Epithelial cell of proximal tubule (primary cell): ENCODE results near the gene RND1. TPM values are rescaled to one million over a fixed set of nuclear protein-coding genes. Genes with fewer than 3 reads are reported as not detected.
"Not testable (repeated sequence)": the region's sequence is repeated elsewhere in the genome, so short reads cannot be mapped to it uniquely, and the experiment has no call there.

Source experiments
- DNase-seq: peaks from one replicate; pipeline ENCODE4 v3.0.0-alpha.2; 2011; ENCODE audit warnings: low read depth
- H3K4me3 ChIP-seq: 2 replicates; pipeline ENCODE4 v1.5.1; 2011; ENCODE audit warnings: low read depth, mild to moderate bottlenecking, low read length
- CTCF ChIP-seq: conservative IDR thresholded peaks from 2 replicates; pipeline ENCODE4 v1.5.1; 2012; ENCODE audit warnings: low read depth, mild to moderate bottlenecking, low read length
- total RNA-seq: library from RNA; depleted of rRNA; stranded (reverse); fragments of >200 nt; gene quantifications from 2 replicates; pipeline ENCODE4 v1.2.3, GENCODE V29; 2015

RND1 gene
- 3.3 and 8.9 TPM in 2 replicates for total RNA-seq

DNA sequence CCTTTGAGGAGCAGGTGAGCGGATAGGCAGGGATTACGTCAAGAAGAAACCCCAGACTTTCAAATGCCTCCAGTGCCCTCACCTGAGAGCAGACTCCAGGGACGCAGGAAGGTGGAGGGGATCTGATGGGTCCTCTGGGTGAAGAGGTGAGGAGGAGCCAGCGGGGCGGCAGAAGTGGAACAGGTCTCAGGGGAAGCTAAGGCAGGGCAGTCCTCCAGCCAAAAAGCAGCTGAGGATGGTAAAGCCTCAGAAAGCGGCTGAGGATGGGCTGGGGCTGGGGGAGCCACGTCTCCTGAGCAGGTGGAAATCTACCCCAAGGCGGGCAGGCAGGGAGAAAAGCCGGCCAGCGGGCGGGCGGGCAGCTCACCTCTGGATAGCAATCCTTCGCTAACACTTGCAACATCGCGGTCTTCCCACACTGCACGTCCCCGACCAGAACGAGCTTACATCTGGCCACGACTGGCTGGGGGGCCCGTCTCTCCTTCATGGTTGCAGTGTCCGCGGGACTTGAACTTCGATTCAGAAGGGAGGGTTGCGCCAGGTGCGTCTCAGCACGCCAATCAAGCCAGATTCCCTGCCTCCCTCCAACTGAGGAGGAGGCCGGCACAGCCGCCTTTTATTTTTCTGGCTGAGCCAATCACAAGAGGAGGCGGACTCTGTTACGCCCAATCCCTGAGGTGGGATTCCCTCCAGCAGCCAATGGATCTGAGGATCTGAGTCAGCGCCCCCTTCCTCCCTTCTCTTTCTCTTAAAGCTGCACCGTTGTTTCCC, at the start of gene RND1:
RND1 (minus strand) TSS at position 590 of the 771 bp plus-strand sequence; CDS start at position 487, 103 bp downstream.
- DNase-seq: peak; percentile 71
- peak within 1 kb of the TSS; percentile 67 for H3K4me3 ChIP-seq
- TF ChIP-seq CTCF: peak; percentile 17

DNA sequence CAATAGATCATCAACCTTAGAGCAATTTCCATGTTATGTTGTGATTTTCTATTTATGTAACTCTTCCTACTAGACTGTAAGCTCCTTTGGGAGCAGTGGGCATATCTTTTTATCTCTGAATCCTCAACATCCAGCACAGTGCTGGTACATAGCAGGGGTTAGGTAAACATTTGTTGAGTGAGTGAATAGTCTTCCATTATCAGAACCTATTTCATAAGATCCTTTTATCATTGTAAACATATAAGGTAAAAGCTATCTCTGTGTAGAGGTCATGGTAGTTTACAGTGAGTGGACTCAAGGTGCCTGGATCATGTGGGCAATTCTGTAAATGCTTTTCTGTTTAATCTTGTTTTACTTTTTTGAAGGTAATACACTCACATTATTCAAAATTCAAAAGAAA, 44.5 kb upstream of the RND1 start:
- DNase-seq: no peak
- H3K4me3 ChIP-seq: no peak overlapping the region
- TF ChIP-seq CTCF: no peak

DNA sequence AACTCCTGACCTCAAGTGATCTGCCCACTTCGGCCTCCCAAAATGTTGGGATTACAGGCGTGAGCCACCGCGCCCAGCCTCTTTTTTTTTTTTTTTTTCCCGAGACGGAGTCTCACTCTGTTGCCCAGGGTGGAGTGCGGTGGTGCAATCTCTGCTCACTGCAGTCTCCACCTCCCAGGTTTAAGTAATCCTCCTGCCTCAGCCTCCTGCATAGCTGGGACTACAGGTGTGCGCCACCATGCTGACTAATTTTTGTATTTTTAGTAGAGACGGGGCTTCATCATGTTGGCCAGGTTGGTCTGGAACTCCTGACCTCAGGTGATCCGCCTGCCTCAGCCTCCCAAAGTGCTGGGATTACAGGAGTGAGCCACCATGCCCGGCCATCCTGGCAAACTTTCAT, 44.0 kb upstream of the RND1 start:
- H3K4me3 ChIP-seq: not testable (repeated sequence)

DNA sequence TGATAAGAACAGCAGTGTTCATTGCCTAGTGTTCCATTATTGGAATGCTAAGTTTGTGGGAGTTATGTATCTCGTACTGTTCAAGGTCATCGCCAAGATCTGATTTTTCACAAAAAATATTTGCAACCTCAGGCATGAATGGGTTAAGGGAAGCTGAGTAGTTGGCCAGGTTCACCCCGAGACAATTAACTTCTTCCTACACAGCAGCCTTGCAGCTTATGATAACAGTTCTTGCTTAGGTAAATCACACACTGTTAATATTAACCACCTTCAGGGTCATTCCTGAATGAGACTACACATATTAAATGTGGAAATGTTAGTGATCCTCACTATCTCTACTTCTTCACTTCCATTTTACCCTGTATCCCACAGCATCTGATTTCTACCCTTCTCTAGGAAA, 41.6 kb upstream of the RND1 start:
- no peak overlapping the region for H3K4me3 ChIP-seq
- no peak for DNase-seq
- no peak for TF ChIP-seq CTCF

More for the DNA sequence above, 44.0 kb upstream of the RND1 start:
- DNase-seq: not testable (repeated sequence)

DNA sequence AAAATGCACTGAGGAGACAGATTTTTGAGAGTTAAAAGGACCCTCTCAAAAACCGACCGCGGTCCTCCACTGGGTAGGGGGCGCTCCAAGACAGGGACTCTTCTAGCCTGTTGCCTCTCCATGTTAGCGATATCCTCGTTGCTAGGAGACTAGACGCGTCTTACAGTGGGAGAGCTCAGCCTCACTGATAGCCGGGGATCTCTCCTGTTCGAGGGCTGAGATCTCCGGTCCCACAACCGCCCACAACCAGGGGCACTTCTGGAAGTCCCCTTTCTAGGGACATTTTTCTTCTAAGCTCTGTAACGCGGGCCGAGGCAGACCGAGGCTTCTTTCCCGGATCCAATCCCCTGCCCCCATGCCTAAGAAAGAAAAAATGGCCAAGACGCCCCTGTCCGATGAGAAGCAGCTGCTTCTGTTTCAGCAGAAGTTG, 38.3 kb upstream of the RND1 start:
- peak; percentile 48 for DNase-seq
- peak; percentile 83 for TF ChIP-seq CTCF
- peak overlapping the region; percentile 85 for H3K4me3 ChIP-seq

- no peak for TF ChIP-seq CTCF
- no peak for DNase-seq
- H3K4me3 ChIP-seq: peak overlapping the region; percentile 85
Observed at GRCh38 chr12:48903363-48903981, 37.8 kb upstream of the RND1 start.

DNA sequence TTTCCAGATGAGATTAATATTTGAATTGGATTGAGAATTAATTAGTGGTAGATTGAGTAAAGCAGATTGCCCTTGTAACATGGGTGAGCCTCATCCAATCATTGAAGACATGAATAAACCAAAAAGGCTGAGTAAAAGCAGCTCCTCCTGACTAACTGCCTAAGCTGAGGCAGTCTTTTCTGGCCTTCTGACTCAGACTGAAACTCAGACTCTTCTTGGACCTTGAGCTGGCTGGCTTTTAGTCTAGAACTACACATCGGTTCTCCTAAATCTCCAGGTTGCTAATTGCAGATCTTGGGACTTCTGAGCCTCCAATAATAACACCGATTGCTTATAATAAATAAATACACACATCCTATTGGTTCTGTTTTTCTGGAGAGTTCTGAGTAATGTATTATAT, 35.6 kb upstream of the RND1 start:
- DNase-seq: no peak
- TF ChIP-seq CTCF: no peak

More for the DNA sequence above, 35.6 kb upstream of the RND1 start:
- no peak overlapping the region for H3K4me3 ChIP-seq
